OCI-LY3 (cell line): ENCODE results near the gene NPLOC4.

Experiments used
- H2AFZ ChIP-seq: fragments of 200-600, 300-600 bp; shearing (Covaris generic); 2 replicates; pipeline ENCODE4 v1.6.0; 2014; ENCODE audit warnings: antibody characterized with exemption, low read depth, low read length
- H3K27ac ChIP-seq: fragments of 200-600, 300-600 bp; sonication (generic); 2 replicates; pipeline ENCODE4 v1.5.1; 2014; ENCODE audit warnings: mild to moderate bottlenecking, low read length, moderate library complexity, mixed read lengths
- H3K27me3 ChIP-seq: fragments of 200-600, 300-600 bp; sonication (generic); 2 replicates; pipeline ENCODE4 v1.6.1; 2014; ENCODE audit warnings: low read depth, low read length, mixed read lengths
- H3K36me3 ChIP-seq: fragments of 200-600, 300-600 bp; sonication (generic); replicated peaks from 2 replicates; pipeline ENCODE3; 2014; ENCODE audit warnings: low read depth, low read length, mixed read lengths
- H3K4me1 ChIP-seq: fragments of 300-600, 200-600 bp; sonication (generic); 2 replicates; pipeline ENCODE4 v1.6.1; 2014; ENCODE audit warnings: low read length, mixed read lengths
- H3K4me2 ChIP-seq: fragments of 200-600, 300-600 bp; sonication (generic); 2 replicates; pipeline ENCODE4 v1.6.1; 2014; ENCODE audit warnings: low read length, mixed read lengths
- H3K4me3 ChIP-seq: fragments of 300-600, 200-600 bp; sonication (generic); 2 replicates; pipeline ENCODE4 v1.5.1; 2014; ENCODE audit warnings: antibody characterized with exemption, mild to moderate bottlenecking, low read length, moderate library complexity
- H3K79me2 ChIP-seq: fragments of 300-600, 200-600 bp; shearing (Covaris generic); 2 replicates; pipeline ENCODE4 v1.6.1; 2014; ENCODE audit warnings: mild to moderate bottlenecking, low read length, mixed read lengths
- H3K9ac ChIP-seq: fragments of 300-600, 200-600 bp; shearing (Covaris generic); 2 replicates; pipeline ENCODE4 v1.6.0; 2014; ENCODE audit warnings: mild to moderate bottlenecking, low read length, moderate library complexity
- H3K9me3 ChIP-seq: fragments of 200-600, 300-600 bp; shearing (Covaris generic); 2 replicates; pipeline ENCODE4 v1.6.1; 2014; ENCODE audit warnings: low read length, mixed read lengths; ENCODE audit not compliant: insufficient read depth
- H4K20me1 ChIP-seq: fragments of 200-600, 300-600 bp; sonication (generic); 2 replicates; pipeline ENCODE4 v1.6.1; 2016; ENCODE audit warnings: low read length, mixed read lengths; ENCODE audit not compliant: insufficient read depth
- CTCF ChIP-seq: fragments of 200-600, 300-600 bp; sonication (generic); IDR thresholded peaks from 2 replicates; pipeline ENCODE4 v1.5.1; 2014; ENCODE audit warnings: antibody characterized with exemption, low read length, low read depth
- EZH2phosphoT487 ChIP-seq: fragments of 200-600 bp; shearing (Covaris generic); IDR thresholded peaks from 2 replicates; pipeline ENCODE4 v1.6.1; 2018; ENCODE audit warnings: antibody characterized with exemption, mixed run types, low read depth

NPLOC4 gene

GRCh38 chr17:81517339-81518112 lies 119.4 kb downstream of the NPLOC4 start:
- peaks cover 25% of the 10 kb centered on the region for H3K79me2 ChIP-seq
- H4K20me1 ChIP-seq, result no peaks in the 10 kb centered on the region
- peaks cover 7% of the 10 kb centered on the region for H3K36me3 ChIP-seq
- no peak overlapping the region for H2AFZ ChIP-seq
- H3K4me1 ChIP-seq, result peaks cover 45% of the 10 kb centered on the region
- H3K9me3 ChIP-seq, result no peaks in the 10 kb centered on the region
- H3K4me3 ChIP-seq, result peak overlapping the region; percentile 83
- H3K4me2 ChIP-seq, result peak overlapping the region; percentile 85
- peak overlapping the region; percentile 99 for H3K9ac ChIP-seq
- H3K27me3 ChIP-seq, result peaks cover 13% of the 10 kb centered on the region
- TF ChIP-seq EZH2phosphoT487, result no peak
- TF ChIP-seq CTCF, result no peak
- H3K27ac ChIP-seq, result peak overlapping the region; percentile 95

- H3K9ac ChIP-seq, result peak overlapping the region; percentile 99
- peaks cover 13% of the 10 kb centered on the region for H3K27me3 ChIP-seq
- peak overlapping the region; percentile 95 for H3K27ac ChIP-seq
- no peak overlapping the region for H2AFZ ChIP-seq
- no peaks in the 10 kb centered on the region for H3K9me3 ChIP-seq
- H3K36me3 ChIP-seq, result peaks cover 11% of the 10 kb centered on the region
- H3K79me2 ChIP-seq, result peaks cover 30% of the 10 kb centered on the region
- peak overlapping the region; percentile 83 for H3K4me3 ChIP-seq
- H4K20me1 ChIP-seq, result peaks cover 3% of the 10 kb centered on the region
- peak overlapping the region; percentile 85 for H3K4me2 ChIP-seq
- TF ChIP-seq EZH2phosphoT487 (no peak), CTCF (no peak)
- peaks cover 45% of the 10 kb centered on the region for H3K4me1 ChIP-seq
These were observed 119.9 kb downstream of the NPLOC4 start for GRCh38 chr17:81517009-81517338.

GRCh38 chr17:81516439-81516838 lies 120.5 kb downstream of the NPLOC4 start:
- Histone ChIP-seq H3K79me2 (peaks cover 36% of the 10 kb centered on the region), H2AFZ (no peak overlapping the region), H3K27me3 (peaks cover 9% of the 10 kb centered on the region), H3K4me3 (peak overlapping the region; percentile 83), H3K4me1 (peaks cover 46% of the 10 kb centered on the region), H3K27ac (peak overlapping the region; percentile 95), H3K9ac (peak overlapping the region; percentile 99), H4K20me1 (peaks cover 9% of the 10 kb centered on the region), H3K9me3 (no peaks in the 10 kb centered on the region), H3K4me2 (peak overlapping the region; percentile 85), H3K36me3 (peaks cover 17% of the 10 kb centered on the region)
- TF ChIP-seq EZH2phosphoT487 (no peak), CTCF (no peak)

- peak overlapping the region; percentile 85 for H3K4me2 ChIP-seq
- H3K9me3 ChIP-seq, result no peaks in the 10 kb centered on the region
- no peak overlapping the region for H2AFZ ChIP-seq
- peak overlapping the region; percentile 99 for H3K9ac ChIP-seq
- TF ChIP-seq CTCF (no peak), EZH2phosphoT487 (no peak)
- H3K4me3 ChIP-seq, result peak overlapping the region; percentile 83
- peaks cover 53% of the 10 kb centered on the region for H3K4me1 ChIP-seq
- peaks cover 17% of the 10 kb centered on the region for H4K20me1 ChIP-seq
- H3K27ac ChIP-seq, result peak overlapping the region; percentile 95
- peaks cover 25% of the 10 kb centered on the region for H3K36me3 ChIP-seq
- H3K27me3 ChIP-seq, result 0 out of 2 replicates have a peak, but pooled peaks cover 6% of the 10 kb centered on the region
- H3K79me2 ChIP-seq, result peaks cover 44% of the 10 kb centered on the region
These were observed 121.3 kb downstream of the NPLOC4 start for GRCh38 chr17:81515530-81516041.
